Osteocyte (in vitro differentiated cells): Measurements from ENCODE around the gene GPC5. TPM values are rescaled to one million over a fixed set of nuclear protein-coding genes. Genes with fewer than 3 reads are reported as not detected.
"Not testable (repeated sequence)": the region's sequence is repeated elsewhere in the genome, so short reads cannot be mapped to it uniquely, and the experiment has no call there.

Source experiments
- DNase-seq: peaks from one replicate; pipeline ENCODE4 v3.0.0; 2021; ENCODE audit warnings: mixed read lengths; ENCODE audit not compliant: unreplicated experiment; ENCODE audit errors: extremely low spot score
- H3K27ac Mint-ChIP-seq: one replicate; pipeline ENCODE4 v1.8.0; 2021; ENCODE audit warnings: mild to moderate bottlenecking, mixed read lengths; ENCODE audit not compliant: unreplicated experiment
- H3K27me3 Mint-ChIP-seq: one replicate; pipeline ENCODE4 v1.8.0; 2021; ENCODE audit warnings: mixed read lengths; ENCODE audit not compliant: unreplicated experiment
- H3K36me3 Mint-ChIP-seq: one replicate; pipeline ENCODE4 v1.8.0; 2021; ENCODE audit warnings: mixed read lengths; ENCODE audit not compliant: unreplicated experiment
- H3K4me1 Mint-ChIP-seq: one replicate; pipeline ENCODE4 v1.8.0; 2021; ENCODE audit warnings: mixed read lengths; ENCODE audit not compliant: unreplicated experiment
- H3K4me3 Mint-ChIP-seq: one replicate; pipeline ENCODE4 v1.8.0; 2021; ENCODE audit warnings: mild to moderate bottlenecking, moderate library complexity, mixed read lengths; ENCODE audit not compliant: unreplicated experiment
- H3K9me3 Mint-ChIP-seq: one replicate; pipeline ENCODE4 v1.8.0; 2021; ENCODE audit warnings: mixed read lengths; ENCODE audit not compliant: unreplicated experiment
- total RNA-seq: library from RNA; stranded (reverse); gene quantifications from 2 replicates; pipeline ENCODE4 v1.2.1, GENCODE V29; 2021
- TF ChIP-seq, protein P1 (sequence below): fragments of 200-600 bp; sonication (generic); IDR thresholded peaks from 2 replicates; pipeline ENCODE4 v1.5.0; 2021; ENCODE audit warnings: antibody characterized with exemption, mild to moderate bottlenecking, moderate library complexity

GPC5 gene
- total RNA-seq, 1 donor from 2014 or later = 12.9 TPM

DNA sequence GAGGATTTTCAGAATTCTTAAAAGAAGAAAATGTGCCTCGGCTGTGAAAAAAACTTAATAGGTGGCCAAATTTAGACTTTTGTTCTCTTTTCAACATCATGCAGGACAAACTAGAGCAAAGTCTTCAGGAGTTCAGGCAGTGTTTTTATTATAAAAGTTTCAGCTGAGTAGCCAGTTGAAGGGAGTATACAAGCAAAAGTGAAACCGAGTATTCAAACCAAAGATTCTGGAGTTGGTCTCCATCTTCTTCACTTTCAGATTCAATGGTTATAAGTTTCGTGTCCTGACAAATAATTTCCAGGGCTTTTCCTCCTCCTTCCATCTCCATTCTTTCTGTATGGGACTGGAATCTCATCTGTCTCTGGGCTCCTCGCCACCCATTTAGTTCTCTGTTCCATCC is 379.7 kb downstream of the GPC5 start:
- no peak overlapping the region for H3K4me3 Mint-ChIP-seq
- no peaks in the 10 kb centered on the region for H3K36me3 Mint-ChIP-seq
- no peaks in the 10 kb centered on the region for H3K4me1 Mint-ChIP-seq
- H3K27me3 Mint-ChIP-seq = no peaks in the 10 kb centered on the region
- no peaks in the 10 kb centered on the region for H3K9me3 Mint-ChIP-seq
- H3K27ac Mint-ChIP-seq = no peak overlapping the region
- no peak for DNase-seq
- TF ChIP-seq, protein P1, sequence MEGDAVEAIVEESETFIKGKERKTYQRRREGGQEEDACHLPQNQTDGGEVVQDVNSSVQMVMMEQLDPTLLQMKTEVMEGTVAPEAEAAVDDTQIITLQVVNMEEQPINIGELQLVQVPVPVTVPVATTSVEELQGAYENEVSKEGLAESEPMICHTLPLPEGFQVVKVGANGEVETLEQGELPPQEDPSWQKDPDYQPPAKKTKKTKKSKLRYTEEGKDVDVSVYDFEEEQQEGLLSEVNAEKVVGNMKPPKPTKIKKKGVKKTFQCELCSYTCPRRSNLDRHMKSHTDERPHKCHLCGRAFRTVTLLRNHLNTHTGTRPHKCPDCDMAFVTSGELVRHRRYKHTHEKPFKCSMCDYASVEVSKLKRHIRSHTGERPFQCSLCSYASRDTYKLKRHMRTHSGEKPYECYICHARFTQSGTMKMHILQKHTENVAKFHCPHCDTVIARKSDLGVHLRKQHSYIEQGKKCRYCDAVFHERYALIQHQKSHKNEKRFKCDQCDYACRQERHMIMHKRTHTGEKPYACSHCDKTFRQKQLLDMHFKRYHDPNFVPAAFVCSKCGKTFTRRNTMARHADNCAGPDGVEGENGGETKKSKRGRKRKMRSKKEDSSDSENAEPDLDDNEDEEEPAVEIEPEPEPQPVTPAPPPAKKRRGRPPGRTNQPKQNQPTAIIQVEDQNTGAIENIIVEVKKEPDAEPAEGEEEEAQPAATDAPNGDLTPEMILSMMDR = no peak

DNA sequence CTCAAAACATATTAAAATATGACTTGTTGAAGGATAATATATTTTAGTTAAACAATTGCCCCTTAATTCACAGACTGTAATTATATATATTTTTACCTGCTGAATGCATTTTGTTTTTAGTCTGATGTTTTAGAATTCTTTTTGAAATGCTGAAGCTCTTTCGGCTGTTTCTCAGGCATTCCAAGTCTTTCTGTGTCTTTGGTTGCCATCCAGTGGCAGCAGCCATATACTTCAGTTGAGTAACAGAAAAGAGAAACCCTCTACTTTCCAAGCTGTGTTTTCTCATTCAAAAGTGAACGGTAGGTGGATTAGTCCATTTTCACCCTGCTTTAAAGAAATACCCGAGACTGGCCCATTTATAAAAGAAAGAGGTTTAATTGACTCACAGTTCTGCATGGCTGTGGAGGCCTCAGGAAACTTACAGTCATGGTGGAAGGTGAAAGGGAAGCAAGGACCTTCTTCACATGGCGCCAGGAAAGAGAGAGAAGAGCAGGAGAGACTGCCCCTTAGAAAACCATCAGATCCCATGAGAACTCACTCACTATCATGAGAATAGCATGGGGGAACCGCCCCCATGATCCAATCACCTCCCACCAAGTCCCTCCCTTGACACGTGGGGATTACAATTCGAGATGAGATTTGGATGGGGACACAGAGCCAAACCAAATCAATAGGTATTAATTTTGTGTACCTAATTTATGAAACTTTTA is 383.7 kb downstream of the GPC5 start:
- H3K4me3 Mint-ChIP-seq, H3K27me3 Mint-ChIP-seq, H3K4me1 Mint-ChIP-seq, H3K36me3 Mint-ChIP-seq, DNase-seq, H3K9me3 Mint-ChIP-seq, H3K27ac Mint-ChIP-seq: not testable (repeated sequence)
- TF ChIP-seq, protein P1 = peak; percentile 70

DNA sequence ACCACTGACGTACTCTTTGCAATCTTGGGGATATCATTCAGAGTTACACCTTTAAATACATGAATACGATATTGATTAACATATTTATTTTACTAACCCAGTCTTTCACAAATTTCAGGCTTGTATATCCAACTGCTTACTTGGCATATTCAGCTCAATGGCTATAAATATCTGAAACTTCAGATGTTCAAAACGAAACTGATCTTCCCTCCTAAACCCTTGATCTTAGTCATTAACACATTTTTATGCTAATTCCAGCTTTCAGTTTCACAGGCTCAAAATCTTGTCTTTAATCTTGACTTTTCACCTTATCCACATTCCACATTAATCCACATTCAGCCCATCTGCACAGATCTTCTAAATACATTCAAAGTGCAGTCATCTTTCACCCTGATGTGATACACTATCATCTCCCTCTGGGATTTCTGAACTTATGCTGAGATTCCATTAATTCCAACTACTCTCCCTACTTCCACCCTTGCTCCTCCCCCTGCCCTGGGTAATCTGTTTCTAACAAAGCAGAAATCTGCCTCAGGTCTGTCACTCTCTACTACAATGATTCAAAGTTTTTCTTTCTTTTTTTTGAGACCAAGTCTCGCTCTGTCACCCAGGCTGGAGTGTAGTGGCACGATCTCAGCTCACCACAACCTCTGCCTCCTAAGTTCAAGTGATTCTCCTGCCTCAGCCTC is 387.2 kb downstream of the GPC5 start:
- no peak overlapping the region for H3K27ac Mint-ChIP-seq
- no peaks in the 10 kb centered on the region for H3K36me3 Mint-ChIP-seq
- H3K27me3 Mint-ChIP-seq = no peaks in the 10 kb centered on the region
- TF ChIP-seq, protein P1 = no peak
- H3K9me3 Mint-ChIP-seq = no peaks in the 10 kb centered on the region
- H3K4me1 Mint-ChIP-seq = peaks cover 4% of the 10 kb centered on the region
- no peak for DNase-seq
- no peak overlapping the region for H3K4me3 Mint-ChIP-seq

DNA sequence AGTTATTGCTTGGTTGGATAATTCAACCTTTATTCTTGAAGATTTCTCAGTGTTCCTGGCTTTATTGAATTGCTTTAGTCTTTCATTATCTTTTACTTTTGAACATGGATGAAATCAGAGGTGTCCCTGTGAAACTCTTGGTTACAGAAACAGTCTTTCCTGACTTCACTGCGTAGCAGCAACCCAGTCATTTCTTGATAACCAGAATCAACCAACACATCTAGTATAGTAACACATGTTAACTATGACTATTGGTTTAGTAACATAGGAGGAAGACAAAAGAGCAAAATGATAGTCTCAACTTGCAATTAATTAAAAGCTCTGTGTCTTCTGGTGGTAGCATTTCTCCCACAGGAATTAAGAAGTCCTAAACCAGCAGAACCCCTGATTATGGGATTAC is 393.6 kb downstream of the GPC5 start:
- H3K27me3 Mint-ChIP-seq = peaks cover 3% of the 10 kb centered on the region
- DNase-seq = no peak
- H3K4me3 Mint-ChIP-seq = no peak overlapping the region
- H3K27ac Mint-ChIP-seq = no peak overlapping the region
- H3K9me3 Mint-ChIP-seq = peaks cover 4% of the 10 kb centered on the region
- H3K4me1 Mint-ChIP-seq = no peaks in the 10 kb centered on the region
- TF ChIP-seq, protein P1 = no peak
- H3K36me3 Mint-ChIP-seq = no peaks in the 10 kb centered on the region

DNA sequence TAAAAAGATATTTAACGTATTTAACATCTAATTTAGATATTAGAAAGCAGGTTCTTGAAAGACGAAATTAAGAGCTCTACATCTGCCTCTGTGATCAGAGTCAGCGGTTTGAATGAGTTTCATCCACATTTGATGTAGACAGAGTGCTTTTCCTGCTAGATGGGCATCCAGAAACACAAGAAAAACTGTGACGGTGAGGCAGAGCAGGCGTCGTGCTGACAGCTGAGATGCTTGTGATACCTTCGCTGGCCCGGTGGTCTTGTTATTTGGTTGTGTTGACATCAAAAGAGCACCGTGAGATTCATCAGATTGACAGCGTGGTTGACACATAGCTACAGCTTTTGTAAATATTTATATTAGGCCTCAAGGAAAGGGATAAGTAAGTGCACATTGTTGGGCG is 399.1 kb downstream of the GPC5 start:
- no peak for DNase-seq
- no peaks in the 10 kb centered on the region for H3K27me3 Mint-ChIP-seq
- no peaks in the 10 kb centered on the region for H3K4me1 Mint-ChIP-seq
- no peak overlapping the region for H3K4me3 Mint-ChIP-seq
- H3K27ac Mint-ChIP-seq = no peak overlapping the region
- TF ChIP-seq, protein P1 = no peak
- no peaks in the 10 kb centered on the region for H3K36me3 Mint-ChIP-seq
- peaks cover 10% of the 10 kb centered on the region for H3K9me3 Mint-ChIP-seq

DNA sequence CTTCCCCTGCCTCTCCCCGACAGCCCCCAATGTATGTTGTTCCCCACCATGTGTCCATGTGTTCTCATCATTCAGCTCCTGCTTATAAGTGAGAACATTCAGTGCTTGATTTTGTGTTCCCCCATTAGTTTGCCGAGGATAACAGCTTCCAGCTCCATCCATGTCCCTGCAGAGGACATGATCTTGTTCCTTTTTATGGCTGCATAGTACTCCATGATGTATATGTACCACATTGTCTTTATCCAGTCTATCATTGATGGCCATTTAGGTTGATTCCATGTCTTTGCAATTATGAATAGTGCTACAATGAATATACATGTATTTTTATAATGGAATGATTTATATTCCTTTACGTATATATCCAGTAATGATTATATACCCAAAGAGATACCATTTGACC is 399.9 kb downstream of the GPC5 start:
- DNase-seq, H3K27me3 Mint-ChIP-seq, H3K27ac Mint-ChIP-seq, H3K4me1 Mint-ChIP-seq, H3K9me3 Mint-ChIP-seq, H3K36me3 Mint-ChIP-seq, H3K4me3 Mint-ChIP-seq: not testable (repeated sequence)

DNA sequence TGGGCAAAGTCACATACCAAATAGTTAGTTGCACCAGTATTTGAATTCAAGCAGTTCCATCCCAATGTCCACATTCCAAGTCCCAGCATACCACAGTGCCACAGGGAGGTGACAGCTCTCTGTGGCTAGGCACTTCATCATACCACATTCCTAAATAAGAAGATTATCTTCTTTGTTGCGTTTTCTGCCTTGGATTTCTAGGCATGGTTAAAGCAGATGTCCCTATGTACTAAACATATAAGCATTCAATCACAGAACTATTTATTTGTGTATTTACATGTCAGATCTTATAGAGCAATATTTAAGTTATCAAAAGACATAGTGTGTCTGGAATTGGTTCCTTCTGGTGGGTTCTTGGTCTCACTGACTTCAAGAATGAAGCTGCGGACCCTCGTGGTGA is 403.4 kb downstream of the GPC5 start:
- not testable (repeated sequence) for DNase-seq, H3K27ac Mint-ChIP-seq, H3K27me3 Mint-ChIP-seq, H3K36me3 Mint-ChIP-seq, H3K4me3 Mint-ChIP-seq, H3K9me3 Mint-ChIP-seq, H3K4me1 Mint-ChIP-seq
